GM19438 (cell line): ENCODE results near the gene ADGRG4.
"Not testable (repeated sequence)": the region's sequence is repeated elsewhere in the genome, so short reads cannot be mapped to it uniquely, and the experiment has no call there.

Source experiments
- ATAC-seq: cut with Tn5 transposase; IDR thresholded peaks from one replicate; pipeline ENCODE4 v1.9.1; 2021; ENCODE audit warnings: low read depth; ENCODE audit not compliant: unreplicated experiment

ADGRG4 gene

DNA sequence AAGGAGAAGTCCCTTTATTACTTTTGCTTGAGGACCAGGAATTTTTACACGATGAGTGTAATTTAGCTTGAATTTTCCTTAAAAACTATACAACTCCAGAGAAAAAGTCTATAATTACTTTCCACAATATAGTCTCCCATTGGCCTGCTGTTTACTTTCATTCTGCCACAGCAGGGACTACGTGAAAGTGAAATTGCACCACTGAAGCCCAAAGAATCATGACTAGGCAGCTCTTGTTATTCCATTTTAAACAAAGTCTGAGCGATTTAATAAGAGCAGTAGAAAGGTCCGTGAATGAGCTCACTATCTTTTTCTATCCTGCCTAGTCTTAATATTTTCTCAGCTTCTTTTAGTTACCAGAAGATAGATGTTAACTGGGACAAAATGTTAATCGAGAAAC, 68.6 kb downstream of the ADGRG4 start:
- no peak for ATAC-seq

DNA sequence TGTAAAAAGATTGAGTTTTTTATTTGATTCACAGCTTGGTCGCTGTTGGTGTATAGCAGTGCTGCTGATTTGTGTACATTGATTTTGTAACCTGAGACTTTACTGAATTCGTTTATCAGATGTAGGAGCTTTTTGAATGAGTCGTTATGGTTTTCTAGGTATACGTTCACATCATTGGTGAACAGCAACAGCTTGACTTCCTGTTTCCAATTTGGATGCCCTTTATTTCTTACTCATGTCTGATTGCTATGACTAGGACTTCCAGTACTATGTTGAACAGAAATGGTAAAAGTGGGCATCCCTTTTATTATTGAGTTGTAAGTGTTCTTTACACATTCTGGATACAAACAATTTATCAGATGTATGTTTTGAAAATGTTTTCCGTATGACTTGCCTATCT, 76.0 kb downstream of the ADGRG4 start:
- ATAC-seq = no peak

DNA sequence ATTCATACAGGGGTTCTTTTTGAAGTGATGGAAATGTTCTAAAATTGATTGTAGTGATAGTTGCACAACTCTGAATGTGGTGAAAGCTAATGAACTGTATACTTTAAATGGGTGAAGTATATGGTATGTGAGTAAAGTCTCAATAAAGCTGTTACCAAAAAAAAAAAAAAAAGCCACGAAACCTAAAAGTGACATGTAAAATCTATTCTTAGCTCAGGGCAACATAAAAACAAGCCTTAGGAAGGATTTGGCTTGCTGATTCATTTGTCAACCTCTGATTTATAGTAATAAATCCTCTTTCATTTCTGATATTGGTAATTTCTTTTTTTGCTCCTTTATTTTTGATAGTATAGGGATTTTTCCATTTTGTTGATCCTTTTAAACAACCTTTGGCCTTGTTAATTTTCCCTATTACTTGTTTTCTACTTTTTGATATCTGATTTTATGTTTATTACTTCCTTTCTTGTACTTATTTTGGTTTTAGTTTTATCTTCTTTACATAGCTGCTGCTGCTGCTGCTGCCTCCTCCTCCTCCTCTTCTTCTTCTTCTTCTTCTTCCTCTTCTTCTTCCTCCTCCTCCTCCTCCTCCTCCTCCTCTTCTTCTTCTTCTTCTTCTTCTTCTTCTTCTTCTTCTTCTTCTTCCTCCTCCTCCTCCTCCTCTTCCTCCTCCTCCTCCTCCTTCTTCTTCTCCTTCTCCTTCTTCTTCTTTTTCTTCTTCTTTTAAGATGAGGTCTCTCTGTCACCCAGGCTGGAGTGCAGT, 79.4 kb downstream of the ADGRG4 start:
- no peak for ATAC-seq

DNA sequence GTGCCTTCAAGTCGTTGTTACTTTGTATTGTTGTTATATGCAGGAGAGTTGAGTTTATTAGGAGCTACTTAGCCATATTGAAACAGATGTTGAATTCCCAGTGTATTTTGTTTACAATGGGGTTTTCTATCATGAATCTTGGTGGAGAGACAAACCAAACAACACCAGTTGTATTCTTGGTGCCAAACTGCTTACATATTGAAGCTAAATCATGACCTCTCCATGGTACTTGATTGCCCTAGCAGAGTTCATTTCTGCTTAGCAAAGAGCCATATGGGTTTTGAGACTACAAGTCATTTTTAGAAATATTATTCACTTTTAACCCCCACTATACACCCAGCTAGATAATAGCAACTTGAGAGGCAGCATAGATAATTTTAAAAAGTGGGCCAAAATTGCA, 85.4 kb downstream of the ADGRG4 start:
- no peak for ATAC-seq

DNA sequence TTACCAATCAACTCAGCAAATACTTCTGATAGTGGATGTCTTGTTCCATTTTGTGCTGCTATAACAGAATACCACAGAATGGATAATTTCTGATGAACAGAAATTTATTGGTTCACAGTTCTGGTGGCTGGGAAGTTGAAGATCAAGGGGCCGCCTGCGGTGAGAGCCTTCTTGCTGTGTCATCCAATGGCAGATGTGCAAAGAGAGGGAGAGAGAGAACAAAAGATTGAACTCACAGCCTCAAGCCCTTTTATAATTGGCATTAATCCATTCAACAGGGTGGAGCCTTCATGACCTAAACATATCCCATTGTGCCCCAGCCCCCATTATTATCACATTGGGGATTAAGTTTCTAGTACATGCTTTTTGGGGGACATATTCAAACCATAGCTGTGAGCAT, 86.1 kb downstream of the ADGRG4 start:
- no peak for ATAC-seq

DNA sequence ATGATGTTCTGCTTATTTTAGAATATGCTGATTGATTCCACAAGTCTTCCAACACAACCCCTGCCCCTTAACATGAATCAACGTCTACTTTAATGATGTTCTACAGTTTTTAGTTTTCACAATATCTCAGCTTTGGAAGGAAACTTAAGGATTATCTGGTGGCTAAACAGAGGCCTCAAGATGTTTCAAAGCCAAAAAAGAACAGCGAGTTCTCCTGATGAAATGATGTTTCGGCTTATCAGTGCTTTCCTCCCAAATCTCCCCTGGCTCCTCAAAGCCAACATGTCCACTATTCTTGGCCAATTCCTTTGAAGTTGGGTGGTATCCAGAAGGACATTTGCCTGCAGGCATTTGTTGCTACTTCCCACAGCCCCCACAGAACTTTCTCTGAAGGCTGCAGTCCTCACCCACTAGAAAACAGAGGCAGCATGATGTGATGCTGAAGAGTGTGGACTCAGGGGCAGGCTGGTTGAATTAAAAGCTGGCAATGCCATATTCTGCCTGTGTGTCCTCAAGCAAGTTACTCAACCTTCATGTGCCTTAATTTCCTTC, 87.3 kb downstream of the ADGRG4 start:
- no peak for ATAC-seq

DNA sequence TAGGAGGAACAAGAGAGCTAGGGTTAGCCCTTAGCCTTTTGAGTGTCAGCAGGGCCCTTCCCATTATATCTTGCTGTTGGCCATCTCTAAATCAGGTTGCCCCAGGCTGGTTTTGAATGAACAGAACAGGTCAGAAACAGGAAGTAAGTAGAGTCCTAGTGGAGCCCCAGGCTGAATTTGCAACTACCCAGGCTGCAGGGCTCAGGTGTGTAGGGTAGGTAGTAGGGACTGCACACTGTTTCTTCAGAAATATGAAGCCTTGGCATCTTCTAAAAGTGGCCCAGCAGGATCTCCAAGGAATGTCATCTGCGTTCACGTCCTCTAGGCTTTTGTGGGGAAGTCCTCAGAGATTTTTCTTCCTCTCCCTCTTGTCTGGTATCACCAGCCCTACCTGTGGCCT, 90.2 kb downstream of the ADGRG4 start:
- no peak for ATAC-seq

DNA sequence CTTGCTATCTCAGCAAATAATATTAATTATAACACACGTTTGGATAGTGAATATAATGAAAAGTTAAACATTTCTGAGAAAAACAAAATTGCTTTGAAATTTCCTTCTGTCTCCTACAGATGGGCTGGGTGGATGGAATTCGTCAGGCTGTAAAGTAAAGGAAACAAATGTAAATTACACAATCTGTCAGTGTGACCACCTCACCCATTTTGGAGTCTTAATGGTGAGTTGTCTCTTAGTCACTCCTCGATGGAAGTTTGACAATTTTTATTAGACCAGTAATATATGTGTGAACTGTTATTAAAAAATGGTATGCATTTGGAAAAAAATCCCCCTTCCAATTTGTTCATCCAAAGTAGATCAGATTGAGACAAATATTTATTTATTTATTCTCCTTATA, 94.5 kb downstream of the ADGRG4 start:
- no peak for ATAC-seq

DNA sequence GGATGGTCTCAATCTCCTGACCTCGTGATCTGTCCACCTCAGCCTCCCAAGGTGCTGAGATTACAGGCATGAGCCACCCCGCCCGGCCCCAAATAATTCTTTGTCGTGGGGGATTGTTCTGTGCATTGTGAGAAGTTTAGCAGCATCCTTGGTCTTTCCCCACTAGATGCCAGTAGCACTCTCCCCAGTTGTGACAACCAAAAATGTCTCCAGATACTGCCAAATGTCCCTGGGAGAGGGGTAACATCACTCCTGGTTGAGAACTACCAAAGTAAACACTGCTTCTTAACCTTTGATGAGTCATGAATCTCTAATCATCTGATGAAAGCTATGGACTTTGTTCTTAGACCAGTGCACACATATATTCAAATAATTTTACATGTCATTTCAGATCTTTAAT, 96.2 kb downstream of the ADGRG4 start:
- no peak for ATAC-seq

DNA sequence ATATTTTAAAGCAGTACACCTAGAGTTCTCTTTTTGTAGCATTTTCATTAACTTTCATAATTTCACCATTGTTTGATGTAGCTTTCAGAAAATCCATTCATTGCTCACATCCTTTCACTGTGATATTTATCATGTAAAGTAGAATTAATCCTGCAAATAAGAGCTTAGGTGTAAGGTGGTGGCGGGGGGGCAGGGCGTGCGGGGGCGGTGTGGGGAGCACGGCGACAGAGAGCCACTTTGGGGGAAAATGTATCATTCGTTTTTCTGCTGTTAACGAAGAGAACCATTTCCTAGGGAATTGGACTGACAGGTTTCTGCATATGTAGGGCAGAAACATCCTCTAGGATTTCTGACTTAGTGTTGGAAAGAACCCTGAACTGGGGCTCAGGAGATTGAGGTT, 104.4 kb downstream of the ADGRG4 start:
- no peak for ATAC-seq

DNA sequence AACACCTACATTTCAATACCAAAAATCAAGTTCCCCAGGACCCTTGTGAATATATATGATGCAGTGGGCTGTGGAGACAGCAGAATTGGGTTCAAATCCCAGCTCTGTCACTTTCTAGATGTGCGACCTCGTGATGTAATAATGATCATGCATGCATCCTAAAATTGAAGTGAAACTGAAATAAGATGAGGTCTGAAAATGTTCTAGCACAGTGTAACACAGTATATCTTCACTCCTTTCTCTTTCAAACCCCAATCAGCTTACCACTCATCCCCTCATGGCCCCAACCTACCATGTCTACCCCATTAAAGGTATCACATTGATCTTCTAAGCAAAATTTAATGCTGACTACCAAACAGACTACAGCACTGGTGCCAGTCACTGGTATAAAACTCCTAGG, 117.0 kb downstream of the ADGRG4 start:
- ATAC-seq = no peak

DNA sequence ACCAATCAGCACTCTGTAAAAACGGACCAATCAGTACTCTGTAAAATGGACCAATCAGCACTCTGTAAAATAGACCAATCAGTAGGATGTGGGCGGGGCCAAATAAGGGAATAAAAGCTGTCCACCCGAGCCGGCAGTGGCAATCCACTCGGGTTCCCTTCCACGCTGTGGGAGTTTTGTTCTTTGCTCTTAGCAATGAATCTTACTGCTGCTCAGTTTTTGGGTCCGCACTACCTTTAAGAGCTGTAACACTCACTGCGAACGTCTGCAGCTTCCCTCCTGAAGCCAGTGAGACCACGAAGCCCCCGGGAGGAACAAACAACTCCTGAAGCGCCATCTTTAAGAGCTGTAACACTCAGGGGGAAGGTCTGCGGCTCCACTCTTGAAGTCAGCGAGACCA, 120.6 kb downstream of the ADGRG4 start:
- ATAC-seq = no peak

DNA sequence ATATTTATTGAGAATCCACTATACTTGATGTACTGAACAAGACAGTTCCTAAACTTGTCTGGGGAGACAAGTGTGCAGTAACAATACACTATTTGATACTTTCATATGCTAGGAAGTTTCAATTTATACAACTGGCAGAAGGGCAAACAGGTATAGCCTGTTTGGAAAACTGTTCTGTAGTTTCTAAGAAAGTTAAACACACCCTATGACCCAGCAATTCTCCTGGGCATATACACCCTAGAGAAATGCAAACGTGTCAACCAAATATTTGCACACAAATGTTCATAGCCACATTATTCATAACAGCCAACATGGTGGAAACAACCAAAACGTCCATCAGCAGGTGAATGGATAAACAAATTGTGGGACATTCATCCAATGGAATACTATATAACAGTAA, 123.0 kb downstream of the ADGRG4 start:
- no peak for ATAC-seq

DNA sequence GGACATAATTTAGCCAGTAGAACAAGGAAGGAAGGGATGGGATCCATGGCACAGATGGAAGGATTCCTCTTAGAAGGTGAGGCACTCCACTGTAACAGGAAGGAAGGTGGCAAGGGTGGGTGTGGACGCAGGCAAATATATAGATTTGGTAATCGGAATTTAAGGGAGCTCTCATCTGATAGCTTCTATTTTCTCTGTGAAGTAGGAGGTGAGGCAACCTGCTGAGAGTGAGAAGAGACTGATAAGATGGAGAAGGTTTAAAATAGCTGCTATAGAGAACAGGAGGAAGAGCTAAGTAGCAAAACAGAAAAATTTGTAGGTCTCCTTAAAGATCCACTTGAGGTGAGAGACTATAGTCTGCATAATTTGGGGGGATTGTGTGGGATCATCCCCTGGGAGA, 125.2 kb downstream of the ADGRG4 start:
- ATAC-seq = no peak

DNA sequence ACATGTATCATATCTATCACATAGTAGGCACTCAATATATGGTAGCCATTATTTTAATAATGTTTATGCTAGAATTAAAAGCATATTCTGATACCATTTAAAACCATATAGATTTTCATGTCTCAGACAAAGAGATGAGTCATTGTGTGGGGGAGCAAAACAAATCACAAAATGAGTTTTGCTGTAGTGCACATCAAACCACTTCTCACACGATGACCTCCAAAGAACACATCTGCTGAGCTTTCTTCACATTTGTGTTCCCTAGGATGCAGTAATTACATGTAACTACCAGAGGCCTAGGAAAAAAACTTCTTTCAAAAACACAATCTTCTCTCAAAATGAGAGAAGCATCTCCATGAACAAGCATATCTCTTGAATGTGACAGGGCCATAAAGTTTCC, 130.9 kb downstream of the ADGRG4 start:
- no peak for ATAC-seq

DNA sequence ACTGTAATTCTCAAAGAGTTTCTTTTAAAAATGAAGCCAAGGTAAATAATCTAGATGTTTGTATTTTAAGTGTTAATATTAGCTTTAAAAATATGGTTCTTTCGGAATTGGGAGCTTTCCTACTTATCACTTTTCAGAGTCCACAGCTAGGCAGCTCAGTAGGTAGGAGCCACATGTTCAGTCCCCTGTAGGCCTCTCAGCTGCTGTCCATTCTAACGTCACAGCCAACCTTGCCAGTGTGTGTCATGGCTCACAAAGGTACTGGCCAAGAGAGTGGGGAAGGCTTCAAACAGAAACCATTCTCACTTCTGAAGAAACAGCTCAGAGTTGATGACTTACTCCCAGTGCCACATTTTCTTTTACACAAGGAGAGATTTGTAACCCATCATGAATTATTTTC, 137.0 kb downstream of the ADGRG4 start:
- no peak for ATAC-seq

DNA sequence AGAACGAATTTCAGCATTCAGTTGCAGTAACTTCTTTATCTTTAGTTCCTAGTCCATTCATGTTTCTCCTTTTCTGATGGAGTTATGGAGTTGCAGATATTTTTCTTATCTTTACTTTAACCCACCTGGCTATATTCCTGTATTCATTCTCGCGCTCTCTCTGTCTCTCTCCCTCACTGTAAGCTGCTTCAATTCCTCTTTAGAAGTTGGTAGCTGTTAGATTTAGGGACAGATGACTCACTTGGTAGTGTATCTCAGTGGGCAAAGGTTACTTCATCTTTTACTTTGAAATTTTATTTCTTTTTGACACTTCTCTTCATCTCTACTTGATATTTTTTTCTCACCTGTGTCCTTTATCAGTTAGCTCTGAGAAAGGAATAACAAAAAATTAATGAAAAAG, 137.4 kb downstream of the ADGRG4 start:
- no peak for ATAC-seq

DNA sequence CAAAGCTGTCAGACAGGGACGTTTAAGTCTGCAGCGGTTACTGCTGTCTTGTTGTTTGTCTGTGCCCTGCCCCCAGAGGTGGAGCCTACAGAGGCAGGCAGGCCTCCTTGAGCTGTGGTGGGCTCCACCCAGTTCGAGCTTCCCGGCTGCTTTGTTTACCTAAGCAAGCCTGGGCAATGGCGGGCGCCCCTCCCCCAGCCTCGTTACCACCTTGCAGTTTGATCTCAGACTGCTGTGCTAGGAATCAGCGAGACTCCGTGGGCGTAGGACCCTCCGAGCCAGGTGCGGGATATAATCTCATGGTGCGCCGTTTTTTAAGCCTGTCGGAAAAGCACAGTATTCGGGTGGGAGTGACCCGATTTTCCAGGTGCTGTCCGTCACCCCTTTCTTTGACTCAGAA, 144.9 kb downstream of the ADGRG4 start:
- ATAC-seq = not testable (repeated sequence)

DNA sequence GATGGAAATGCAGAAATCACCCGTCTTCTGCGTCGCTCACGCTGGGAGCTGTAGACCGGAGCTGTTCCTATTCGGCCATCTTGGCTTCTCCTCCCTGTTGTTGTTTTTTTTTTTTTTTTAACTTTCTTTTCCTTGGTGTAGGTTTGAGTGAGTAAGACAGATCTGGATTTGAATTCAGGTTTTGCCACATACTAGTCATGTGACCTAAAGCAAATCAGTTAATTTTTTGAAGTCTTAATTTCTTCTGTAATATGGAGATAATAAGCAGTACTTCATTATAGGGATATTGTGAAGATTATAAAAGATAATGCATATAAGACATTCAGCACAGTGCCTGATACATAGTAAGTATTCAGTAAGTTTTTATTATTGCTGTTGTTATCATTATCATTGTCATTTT, 145.4 kb downstream of the ADGRG4 start:
- ATAC-seq = no peak

DNA sequence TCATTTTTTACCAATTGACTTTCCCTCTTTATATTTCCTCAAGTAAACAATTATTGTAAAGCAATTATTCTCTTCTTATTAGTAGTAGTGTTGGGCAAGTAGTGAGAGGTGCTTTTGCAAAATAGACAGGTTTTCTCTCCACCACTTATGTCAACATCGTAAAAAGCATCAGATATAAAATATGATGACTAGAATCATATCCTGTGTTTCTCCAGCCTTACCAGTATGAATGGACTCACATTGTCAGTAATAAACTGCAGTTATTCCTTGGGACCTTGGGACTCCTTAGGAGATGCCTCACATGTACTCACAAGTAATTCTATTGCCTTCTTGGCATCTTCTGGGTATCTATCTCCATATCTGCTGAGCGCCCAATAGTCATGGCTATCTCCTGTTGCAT, 146.5 kb downstream of the ADGRG4 start:
- ATAC-seq = no peak

DNA sequence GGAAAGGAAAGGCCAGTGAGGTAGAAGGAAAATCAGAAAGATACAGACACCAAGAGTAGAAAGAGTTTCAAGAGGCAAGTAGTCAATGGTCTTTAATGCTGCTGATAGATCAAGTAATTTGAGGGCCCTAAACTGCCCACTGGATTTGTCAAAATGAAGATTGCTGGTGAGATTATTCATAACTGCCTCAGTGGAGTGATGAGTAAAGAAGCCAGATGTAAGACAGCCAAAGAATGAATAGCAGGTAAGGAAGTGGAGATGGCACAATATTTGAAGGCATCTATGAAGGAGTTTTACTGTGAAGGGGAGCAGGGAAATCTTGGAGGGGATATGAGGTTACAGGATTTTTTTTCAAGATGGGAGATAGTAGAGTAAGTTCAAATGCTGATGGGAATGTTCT, 147.2 kb downstream of the ADGRG4 start:
- ATAC-seq = no peak

DNA sequence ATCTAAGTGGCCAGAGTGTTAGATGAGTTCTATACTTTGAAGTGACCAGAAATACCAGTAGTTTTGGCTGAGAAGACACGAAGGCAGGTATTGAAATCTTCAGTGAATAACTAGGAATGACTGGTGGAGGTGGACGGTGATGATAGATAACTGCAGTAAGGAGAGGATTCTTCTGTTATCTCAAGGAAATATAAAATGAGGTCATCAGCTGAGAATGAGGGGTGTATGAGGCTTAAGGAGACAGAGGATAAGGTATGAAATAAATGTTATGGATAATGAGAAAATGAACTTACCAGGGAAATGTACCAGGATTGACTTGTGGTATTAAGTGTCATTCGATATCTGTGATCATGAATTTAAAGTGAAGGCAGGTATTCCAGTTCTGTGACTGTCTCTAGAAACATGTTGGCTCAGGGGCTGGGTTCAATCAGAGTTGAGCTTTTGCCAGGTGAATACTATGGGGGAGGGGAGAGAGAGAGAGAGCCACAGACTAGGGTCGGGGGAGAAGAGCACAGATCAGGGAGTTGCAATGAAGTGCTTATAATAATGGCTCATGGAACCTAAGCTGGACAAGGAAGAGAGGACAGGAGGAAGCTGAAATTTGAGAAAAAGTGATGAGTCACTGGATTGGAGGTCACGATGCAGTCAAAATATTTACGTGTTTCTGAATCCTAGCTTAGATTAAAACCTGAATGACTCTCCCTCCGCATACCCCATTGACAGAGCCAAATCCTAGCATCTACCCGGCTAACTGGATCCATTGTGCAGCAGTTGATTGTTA, 149.5 kb downstream of the ADGRG4 start:
- no peak for ATAC-seq
